GM19468 (cell line): ENCODE data around the gene CPXM2.

Experiments
- ATAC-seq: cut with Tn5 transposase; IDR thresholded peaks from one replicate; pipeline ENCODE4 v1.9.1; 2021; ENCODE audit warnings: mild to moderate bottlenecking, moderate library complexity, moderate number of reproducible peaks; ENCODE audit not compliant: unreplicated experiment; ENCODE audit errors: extremely low read depth

Gene CPXM2

GRCh38 chr10:123782549-123782948 is 109.1 kb downstream of the CPXM2 start:
- ATAC-seq: no peak

GRCh38 chr10:123781956-123782500 is 109.6 kb downstream of the CPXM2 start:
- no peak for ATAC-seq

DNA sequence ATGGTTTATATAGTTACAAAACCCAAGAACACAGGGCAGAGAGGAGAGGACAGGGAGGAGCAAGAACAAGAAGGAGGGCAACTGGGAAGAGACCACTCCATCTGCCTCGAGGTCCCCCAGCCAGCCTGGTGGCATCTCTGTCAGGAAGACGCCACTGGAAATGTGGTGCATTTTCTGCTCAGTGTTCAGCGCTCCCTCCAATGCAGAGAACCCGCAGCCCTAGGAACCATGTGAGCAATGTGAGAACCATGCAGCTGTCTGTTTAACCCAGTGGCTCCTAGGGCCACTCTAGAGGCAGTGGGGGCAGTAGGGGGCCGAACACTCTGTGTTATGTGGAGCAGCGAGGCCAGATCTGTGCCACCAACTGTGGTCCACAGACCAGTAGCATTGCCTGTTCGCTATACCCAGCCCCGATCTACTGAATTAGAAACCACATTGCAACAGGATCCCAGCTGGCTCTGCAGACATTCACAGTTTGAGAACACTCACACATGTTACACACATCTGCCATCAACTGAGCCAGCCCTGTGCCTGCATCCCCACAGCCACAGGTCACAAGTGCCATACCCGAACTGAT is 110.2 kb downstream of the CPXM2 start:
- ATAC-seq: no peak

DNA sequence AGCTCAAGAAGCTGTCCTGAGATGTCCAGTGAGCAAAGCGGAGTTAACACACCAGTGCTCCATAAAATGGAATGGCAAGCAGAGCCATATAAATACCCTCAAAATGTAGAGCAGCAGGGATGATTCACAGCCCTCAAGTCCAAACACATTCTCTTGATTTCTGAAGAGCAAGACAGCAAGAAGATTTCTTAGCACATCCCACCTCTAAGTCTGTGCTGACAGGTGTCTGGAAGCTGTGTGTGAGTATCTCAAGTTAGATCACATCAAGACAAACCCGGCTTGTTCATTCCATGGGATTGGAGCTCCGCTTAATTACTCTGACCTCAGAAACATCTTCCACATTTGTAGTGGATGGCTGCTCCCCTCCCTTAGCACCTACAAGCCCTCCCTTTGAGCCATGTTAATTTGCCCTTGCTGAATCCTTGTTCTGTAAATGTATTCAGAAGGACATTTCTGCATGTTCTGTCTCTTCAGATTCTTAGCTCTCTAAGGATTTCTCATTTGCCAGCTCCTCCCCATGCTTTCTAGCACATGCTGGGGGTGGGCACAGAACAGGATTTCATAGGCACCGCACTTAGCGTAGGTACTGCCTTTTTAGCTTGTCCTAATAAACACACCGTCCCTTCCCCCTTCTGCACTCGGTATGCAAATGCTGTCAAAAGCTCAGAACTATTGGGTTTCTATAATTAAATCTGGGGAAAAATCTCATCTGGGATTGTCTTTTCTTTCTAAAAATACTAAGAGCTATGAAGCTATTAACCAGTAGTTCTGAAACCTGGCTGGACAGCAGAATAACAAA is 112.7 kb downstream of the CPXM2 start:
- ATAC-seq: no peak

DNA sequence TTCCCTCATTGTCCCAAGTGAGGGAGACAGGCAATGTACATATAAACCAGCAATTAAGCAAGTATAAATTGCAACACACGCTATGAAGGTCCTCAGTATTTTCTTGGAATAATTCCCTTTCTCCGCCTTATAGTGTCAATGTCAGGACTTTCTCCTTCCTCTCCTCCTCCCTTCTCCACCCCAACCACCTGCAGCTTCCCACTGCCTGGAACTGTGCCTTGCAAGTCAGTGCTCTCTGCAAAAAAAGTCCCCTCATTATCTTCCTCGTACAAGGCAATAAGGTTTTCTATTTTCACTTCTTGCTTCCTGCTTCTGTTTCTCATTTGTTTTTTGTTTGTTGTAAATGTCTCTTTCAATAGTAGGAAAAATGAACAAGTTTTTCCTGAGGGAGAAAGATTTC is 113.7 kb downstream of the CPXM2 start:
- no peak for ATAC-seq

- ATAC-seq: no peak
Measured at GRCh38 chr10:123774132-123774742, 117.4 kb downstream of the CPXM2 start.

- ATAC-seq: no peak
Measured at GRCh38 chr10:123772645-123773508, 118.7 kb downstream of the CPXM2 start.

DNA sequence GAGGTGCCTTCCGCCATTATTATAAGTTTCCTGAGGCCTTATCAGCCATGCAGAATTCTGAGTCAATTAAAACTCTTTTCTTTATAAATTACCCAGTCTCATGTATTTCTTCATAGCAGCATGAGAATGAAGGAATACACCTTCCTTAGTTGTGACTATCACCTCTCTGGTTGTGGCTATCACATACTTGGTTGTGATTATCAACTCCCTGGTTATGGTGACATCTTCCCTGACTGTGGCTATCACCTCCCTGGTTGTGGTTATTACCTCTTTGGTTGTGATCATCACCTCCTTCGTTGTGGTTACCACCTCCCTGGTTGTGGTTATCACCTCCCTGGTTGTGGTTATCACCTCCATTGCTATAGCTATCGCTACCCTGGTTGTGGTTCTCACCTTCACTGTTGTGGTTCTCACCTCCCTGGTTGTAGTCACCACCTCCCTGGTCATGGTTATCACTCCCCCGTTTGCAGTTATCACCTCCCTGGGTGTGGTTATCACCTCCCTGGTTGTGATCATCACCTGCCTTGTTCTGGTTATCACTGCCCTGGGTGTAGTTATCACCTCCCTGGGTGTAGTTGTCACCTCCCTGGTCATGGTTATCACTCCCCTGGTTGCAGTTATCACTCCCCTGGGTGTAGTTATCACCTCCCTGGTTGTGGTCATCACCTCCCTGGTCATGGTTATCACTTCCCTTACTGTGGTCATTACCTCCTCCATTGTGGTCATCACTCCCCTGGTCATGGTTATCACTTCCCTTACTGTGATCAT is 119.5 kb downstream of the CPXM2 start:
- ATAC-seq: no peak

- no peak for ATAC-seq
Measured at GRCh38 chr10:123769647-123770046, 122.0 kb downstream of the CPXM2 start.

DNA sequence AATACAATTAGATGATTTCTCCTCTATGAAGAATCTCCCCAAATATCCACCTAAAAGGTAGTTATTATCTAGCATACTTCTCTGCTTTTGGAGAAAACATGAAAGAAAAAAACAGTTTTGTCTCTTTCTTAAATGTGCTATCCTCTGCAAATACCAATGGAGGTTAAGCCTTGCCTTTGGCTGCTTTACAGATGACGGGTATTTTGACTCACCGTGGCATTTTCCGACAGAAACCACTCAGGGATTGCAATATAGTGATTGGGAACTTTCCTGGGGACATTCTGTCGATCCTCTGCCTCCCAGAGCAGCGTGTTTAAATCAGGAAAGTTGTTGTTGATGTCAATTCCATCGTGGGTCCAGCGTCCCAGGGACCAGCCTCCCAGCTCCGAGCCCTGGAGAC is 124.8 kb downstream of the CPXM2 start:
- no peak for ATAC-seq

DNA sequence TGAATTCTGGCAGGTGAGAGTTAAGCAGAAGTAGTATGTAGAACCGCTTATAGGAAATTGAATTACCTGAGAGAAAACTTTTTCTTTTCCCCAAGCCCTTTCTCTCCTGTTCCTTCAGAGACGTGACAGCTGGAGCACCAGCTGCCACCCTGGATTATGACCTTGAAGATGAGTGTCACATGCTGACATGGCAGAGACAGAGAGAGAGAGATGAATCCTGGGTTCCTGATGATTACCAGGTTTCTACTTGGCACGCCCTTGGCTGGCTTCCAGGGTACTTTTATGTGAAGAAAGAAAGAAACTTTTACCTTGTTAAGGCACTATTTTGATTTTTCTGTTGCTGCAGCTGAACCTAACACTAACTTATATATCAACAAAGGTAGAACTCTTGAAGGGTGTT is 125.6 kb downstream of the CPXM2 start:
- ATAC-seq: no peak

- ATAC-seq: no peak
Measured at GRCh38 chr10:123761666-123762230, 129.9 kb downstream of the CPXM2 start.

GRCh38 chr10:123761038-123761428 is 130.6 kb downstream of the CPXM2 start:
- ATAC-seq: no peak

DNA sequence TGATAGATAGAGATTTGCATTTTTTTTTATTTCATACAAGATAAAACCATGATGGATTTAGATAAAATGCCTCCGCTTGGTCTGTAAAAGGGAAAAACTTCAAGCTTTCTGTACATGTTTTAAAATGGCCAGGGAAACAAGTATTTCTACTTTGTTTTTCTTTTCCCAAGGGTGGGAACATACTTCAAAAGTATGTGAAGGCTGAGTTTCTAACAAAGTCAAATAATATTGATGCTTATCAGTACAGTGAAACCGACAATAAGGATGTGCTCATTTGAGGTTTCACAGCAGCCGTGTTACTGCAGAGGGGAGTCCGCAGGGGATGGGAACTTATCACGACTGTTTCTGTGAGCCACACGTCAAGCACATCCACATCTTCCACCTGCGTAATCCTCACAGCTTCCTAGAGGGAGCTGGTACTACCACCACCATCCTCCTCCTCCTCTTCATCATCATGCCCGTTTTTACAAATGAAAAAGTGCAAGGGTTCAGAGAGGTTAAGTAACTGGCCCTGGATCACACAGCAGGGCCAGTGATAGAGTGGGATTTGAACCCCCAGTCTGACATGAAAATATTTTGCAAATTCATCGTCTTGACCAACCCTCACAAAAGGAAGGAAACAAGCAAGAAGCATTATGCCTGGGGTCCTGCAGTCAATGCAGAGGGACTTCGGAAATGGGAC is 131.1 kb downstream of the CPXM2 start:
- no peak for ATAC-seq

DNA sequence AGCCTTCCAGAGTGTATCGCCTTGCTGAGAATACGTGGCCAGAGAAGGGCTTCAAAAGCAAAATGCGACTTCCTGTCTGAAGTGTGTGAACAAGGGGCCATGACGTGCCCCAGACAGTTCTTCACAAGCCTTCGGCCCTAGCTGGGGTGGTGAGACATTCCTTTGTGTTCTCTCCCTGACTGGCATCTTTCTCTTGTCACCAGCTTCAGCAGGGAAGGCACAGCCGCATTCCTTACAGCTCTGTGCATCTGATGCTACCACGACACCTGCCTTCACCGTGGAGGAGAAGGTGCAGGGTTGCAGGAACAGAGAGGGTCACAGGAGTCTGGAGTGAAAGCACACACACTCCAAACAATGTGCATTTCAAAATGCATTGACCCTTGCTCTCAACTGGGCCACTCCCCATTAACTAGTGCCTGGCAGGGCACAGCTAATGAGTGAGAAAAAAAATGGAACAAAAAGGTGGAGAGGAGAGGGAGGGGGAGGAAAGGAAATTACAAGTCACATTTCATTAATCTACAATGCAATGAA is 132.0 kb downstream of the CPXM2 start:
- ATAC-seq: no peak

DNA sequence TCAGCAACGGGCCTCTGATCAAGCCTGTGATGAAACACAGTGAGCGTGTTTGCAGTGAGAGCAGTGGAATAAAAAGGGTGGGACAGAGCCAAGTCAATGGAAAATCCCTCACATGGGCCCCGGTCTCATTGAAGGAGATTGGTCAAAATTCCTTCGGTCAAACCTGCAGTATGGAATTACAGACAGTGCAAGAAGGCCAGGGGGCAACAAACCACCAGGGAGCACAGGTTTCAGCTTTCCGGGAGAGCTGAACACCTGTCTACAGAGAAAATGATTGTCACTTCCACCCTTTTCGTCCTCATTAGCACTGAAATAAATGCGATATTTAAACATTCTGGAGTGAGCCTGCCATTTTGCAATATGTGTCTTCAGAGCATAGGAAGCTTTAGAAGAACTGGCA is 132.6 kb downstream of the CPXM2 start:
- ATAC-seq: no peak

GRCh38 chr10:123757853-123758252 is 133.8 kb downstream of the CPXM2 start:
- no peak for ATAC-seq

GRCh38 chr10:123755061-123755460 is 136.5 kb downstream of the CPXM2 start:
- no peak for ATAC-seq

- ATAC-seq: no peak
Measured at GRCh38 chr10:123754123-123754522, 137.5 kb downstream of the CPXM2 start.
